Upper lobe of right lung (tissue), 1 donor: ENCODE measurements around the gene KLK15. TPM values are rescaled to one million over a fixed set of nuclear protein-coding genes. Genes with fewer than 3 reads are reported as not detected.
A peak's percentile ranks its signal among the peaks of the same experiment; 100 is the strongest.

Experiments used
- ATAC-seq: fragments of 200-7000 bp; cut with Tn5 transposase; one replicate; pipeline ENCODE4 v1.9.1; 2020; ENCODE audit warnings: mild to moderate bottlenecking, moderate library complexity
- DNase-seq: peaks from one replicate; pipeline ENCODE4 v3.0.0-alpha.2; 2020
- H3K27ac ChIP-seq: fragments of 200-600 bp; one replicate; pipeline ENCODE4 v1.8.0; 2022
- H3K27me3 ChIP-seq: fragments of 200-600 bp; one replicate; pipeline ENCODE4 v1.8.0; 2022; ENCODE audit warnings: mild to moderate bottlenecking
- H3K36me3 ChIP-seq: fragments of 200-600 bp; one replicate; pipeline ENCODE4 v1.8.0; 2022
- H3K4me1 ChIP-seq: fragments of 200-600 bp; one replicate; pipeline ENCODE4 v1.8.0; 2022
- H3K4me3 ChIP-seq: fragments of 200-600 bp; one replicate; pipeline ENCODE4 v1.8.0; 2022; ENCODE audit warnings: mild to moderate bottlenecking
- H3K9me3 ChIP-seq: fragments of 200-600 bp; one replicate; pipeline ENCODE4 v1.8.0; 2022
- intact Hi-C: fragments of 100-400 bp; cut with DNase I; formaldehyde crosslinking; loops from one replicate; pipeline ENCODE4 v1.11.0; 2022
- total RNA-seq: library from RNA; stranded (reverse); fragmentation: NEBNext Ultra II Directional; extraction: Animal tissue kit (Norgen Biotek cat#: 25700); gene quantifications from one replicate; pipeline ENCODE4 v1.2.1, GENCODE V29; 2021
- TF ChIP-seq, protein P1 (sequence below): fragments of 200-600 bp; IDR thresholded peaks from one replicate; pipeline ENCODE4 v1.8.0; 2022; ENCODE audit warnings: antibody characterized with exemption
- donor health status: DM: no; HTN: yes; CAD: no; lungs with severe emphysema.

Gene KLK15
- total RNA-seq, 1 donor from 2014 or later, result not detected

DNA sequence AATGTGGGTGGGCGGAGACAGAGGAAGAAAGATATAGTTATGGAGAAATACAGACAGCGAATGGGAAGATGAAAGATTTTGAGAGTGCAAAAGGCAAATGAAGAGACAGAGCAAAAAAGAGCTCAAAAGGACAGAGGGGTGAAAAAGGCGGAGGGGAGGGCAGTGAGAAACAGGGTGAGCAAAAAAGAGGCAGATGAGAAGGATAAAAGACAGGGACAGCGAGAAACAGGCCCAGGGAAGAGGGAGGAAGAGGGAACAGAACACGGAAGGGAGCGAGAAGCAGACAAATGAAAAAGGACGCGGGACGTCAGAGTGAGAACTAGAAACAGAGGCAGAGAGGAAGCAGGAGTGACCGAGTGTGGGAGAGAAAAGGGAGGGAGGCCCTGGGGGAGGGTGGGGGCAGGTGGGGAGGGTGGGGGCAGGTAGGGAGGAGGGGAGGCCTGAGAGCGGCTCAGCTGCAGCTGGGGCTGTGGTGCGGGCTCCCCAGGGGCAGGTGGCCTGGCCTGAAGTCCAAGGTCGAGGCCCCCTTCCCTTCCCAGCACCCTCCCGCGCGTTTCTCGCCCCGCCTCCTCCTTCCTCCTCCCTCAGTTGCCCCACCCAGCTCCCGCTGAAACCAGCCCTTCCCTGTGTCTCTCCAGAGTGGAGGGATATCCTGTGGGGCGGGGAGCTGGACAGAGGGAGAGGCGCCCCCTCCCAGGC is 12.7 kb downstream of the KLK15 start:
- peak; percentile 32 for ATAC-seq
- H3K4me3 ChIP-seq, result no peak overlapping the region
- peaks cover 45% of the 10 kb centered on the region for H3K27me3 ChIP-seq

DNA sequence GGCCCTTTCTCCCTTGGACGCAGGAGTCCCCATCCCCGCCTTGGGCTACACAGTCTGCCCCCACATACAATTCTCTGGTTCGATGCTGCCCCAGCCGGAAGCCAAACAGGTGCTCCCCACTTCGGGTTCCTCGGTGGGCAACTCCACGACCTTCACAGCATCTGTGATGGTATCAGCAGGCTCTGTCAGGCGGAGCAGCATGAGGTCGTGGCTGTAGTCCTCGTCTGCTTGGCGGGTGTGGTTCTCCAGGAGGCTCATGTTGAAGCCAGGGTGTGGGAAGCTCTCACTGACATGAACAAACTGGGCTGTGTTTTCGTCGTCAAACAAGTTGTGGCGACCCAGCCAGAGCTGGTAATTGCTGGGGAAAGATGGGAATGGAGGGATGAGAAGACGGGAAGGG is 13.3 kb downstream of the KLK15 start:
- intact Hi-C loops, result no loop called here
- H3K27ac ChIP-seq, result no peak overlapping the region

More for the DNA sequence above, 12.7 kb downstream of the KLK15 start:
- DNase-seq, result peak; percentile 65
- TF ChIP-seq, protein P1, sequence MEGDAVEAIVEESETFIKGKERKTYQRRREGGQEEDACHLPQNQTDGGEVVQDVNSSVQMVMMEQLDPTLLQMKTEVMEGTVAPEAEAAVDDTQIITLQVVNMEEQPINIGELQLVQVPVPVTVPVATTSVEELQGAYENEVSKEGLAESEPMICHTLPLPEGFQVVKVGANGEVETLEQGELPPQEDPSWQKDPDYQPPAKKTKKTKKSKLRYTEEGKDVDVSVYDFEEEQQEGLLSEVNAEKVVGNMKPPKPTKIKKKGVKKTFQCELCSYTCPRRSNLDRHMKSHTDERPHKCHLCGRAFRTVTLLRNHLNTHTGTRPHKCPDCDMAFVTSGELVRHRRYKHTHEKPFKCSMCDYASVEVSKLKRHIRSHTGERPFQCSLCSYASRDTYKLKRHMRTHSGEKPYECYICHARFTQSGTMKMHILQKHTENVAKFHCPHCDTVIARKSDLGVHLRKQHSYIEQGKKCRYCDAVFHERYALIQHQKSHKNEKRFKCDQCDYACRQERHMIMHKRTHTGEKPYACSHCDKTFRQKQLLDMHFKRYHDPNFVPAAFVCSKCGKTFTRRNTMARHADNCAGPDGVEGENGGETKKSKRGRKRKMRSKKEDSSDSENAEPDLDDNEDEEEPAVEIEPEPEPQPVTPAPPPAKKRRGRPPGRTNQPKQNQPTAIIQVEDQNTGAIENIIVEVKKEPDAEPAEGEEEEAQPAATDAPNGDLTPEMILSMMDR, result no peak
- Histone ChIP-seq H3K9me3 (no peaks in the 10 kb centered on the region), H3K27ac (no peak overlapping the region), H3K4me1 (no peaks in the 10 kb centered on the region), H3K36me3 (no peaks in the 10 kb centered on the region)
- intact Hi-C loops, result no loop called here

DNA sequence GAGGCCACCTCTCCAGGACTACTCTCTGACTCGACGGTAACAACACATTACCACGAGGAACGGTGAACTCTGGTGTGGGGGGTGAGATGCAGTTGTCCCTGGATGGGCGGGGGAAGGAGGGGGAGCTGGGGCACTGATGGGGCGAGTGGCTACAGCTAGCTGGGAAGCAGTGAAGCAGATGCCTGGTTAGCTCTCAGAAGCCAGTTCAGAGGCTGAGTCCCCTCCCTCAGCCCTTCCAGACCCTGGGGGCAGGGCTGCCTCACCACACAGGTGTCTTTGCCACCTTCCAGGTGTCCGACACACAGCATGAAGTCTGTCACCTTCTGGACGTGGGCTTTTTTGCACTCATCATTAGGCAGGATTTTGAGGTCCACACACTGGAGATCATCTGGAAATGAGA is 13.7 kb downstream of the KLK15 start:
- Histone ChIP-seq H3K4me3 (no peak overlapping the region), H3K27ac (no peak overlapping the region), H3K36me3 (no peaks in the 10 kb centered on the region), H3K27me3 (peaks cover 45% of the 10 kb centered on the region), H3K9me3 (no peaks in the 10 kb centered on the region), H3K4me1 (no peaks in the 10 kb centered on the region)
- ATAC-seq (no peak), DNase-seq (no peak)
- TF ChIP-seq, protein P1, result no peak
- intact Hi-C loops, result no loop called here

More for the DNA sequence above, 13.3 kb downstream of the KLK15 start:
- Histone ChIP-seq H3K4me1 (no peaks in the 10 kb centered on the region), H3K9me3 (no peaks in the 10 kb centered on the region), H3K4me3 (no peak overlapping the region), H3K36me3 (no peaks in the 10 kb centered on the region), H3K27me3 (peaks cover 45% of the 10 kb centered on the region)
- DNase-seq (no peak), ATAC-seq (no peak)
- TF ChIP-seq, protein P1, result no peak

DNA sequence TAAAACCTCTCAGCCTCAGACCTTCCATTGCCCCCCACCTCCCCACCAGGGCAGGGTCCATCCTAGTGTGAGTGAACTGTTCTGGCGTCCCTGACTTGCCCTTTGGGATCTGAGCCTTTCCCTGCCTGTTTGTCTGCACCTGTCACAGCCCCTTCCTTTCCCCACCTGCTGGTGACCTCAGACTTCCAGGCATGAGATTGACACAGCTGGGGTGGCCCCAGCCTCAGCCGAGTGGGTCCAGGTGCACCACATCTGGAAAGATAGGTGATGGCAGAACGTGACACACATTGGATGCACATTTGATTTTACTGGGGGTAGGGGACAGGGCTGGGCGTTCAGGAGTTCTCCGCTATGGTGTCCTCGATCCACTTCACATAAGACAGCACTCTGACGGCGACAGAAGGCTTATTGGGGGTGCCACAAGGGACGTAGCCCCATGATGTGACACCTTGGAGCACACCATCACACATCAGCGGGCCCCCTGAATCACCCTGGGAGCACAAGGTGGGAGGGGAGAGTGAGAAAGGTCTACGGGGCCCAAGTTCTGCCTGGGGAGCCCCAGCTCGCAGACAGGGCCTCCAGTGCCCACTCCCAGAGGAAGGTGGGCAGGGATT is 14.4 kb downstream of the KLK15 start:
- ATAC-seq, result no peak
- Histone ChIP-seq H3K36me3 (no peaks in the 10 kb centered on the region), H3K4me1 (no peaks in the 10 kb centered on the region), H3K27ac (no peak overlapping the region), H3K4me3 (no peak overlapping the region), H3K9me3 (no peaks in the 10 kb centered on the region), H3K27me3 (peaks cover 46% of the 10 kb centered on the region)
- intact Hi-C loops, result no loop called here
- DNase-seq, result no peak
- TF ChIP-seq, protein P1, result no peak

DNA sequence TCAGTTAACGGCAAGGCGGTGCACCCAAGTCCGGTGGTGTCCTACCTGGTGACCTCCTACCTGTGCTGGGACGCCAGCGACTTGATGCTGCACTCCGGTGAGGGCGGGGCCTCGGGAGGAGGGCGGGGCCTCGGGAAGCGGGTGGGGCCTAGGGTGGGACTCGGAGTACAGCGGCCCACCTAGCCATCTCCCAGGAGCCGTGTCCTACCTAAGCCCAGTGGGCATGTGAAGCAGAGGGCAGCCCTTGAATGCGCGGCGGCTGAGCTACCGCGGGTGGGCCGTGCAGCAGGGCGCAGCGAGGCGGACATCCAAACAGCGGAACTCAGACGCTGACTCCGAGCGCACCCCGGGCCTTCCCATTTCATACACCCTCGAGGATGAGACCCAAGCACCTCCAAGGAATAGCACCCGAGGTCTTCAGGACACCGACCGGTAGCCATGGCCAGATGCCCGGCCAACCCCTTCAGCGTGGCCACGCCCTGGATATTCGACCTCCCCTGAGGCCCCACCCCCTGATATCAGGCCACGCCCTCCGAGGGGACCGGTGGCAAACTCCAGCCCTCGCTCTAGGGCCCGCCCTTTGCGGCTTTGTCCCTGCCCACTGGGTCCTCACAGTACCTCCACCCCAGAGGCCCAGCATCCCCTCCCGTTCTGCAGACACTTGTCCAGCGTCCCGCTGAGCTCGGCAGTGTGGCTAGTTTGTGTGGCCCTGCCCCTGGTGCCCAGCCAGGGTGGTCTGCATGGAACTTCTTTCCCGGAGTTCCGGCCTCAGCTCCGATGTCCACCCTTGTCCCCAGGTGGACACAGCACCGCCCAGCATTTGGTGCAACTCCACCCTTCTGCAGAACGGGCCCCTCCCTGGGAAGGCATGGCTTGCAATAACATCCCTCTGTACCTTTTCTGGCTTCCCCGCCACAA is 15.2 kb downstream of the KLK15 start:
- no peak overlapping the region for H3K27ac ChIP-seq
- H3K4me1 ChIP-seq, result no peaks in the 10 kb centered on the region
- H3K36me3 ChIP-seq, result no peaks in the 10 kb centered on the region
- TF ChIP-seq, protein P1, result no peak
- H3K27me3 ChIP-seq, result peaks cover 53% of the 10 kb centered on the region
- H3K9me3 ChIP-seq, result no peaks in the 10 kb centered on the region
- H3K4me3 ChIP-seq, result peak overlapping the region; percentile 15
- ATAC-seq, result peak; percentile 64
- intact Hi-C loops, result no loop called here
- peak; percentile 73 for DNase-seq
